Mesodermal cell (in vitro differentiated cells): ENCODE data around the gene LVRN.

Experiments used
- H3K27ac ChIP-seq: 2 replicates; pipeline ENCODE4 v1.7.0; 2013; ENCODE audit warnings: mild to moderate bottlenecking, low read depth, low read length, moderate library complexity; ENCODE audit not compliant: severe bottlenecking
- H3K36me3 ChIP-seq: 2 replicates; pipeline ENCODE4 v1.7.1; 2013; ENCODE audit warnings: mild to moderate bottlenecking, low read length, moderate library complexity; ENCODE audit not compliant: control insufficient read depth, insufficient read depth
- H3K4me1 ChIP-seq: one replicate; pipeline ENCODE4 v1.7.1; 2013; ENCODE audit warnings: mild to moderate bottlenecking, low read length; ENCODE audit not compliant: insufficient read depth, control insufficient read depth, poor library complexity, severe bottlenecking
- H3K4me3 ChIP-seq: 2 replicates; pipeline ENCODE4 v1.7.0; 2013; ENCODE audit warnings: low read length, control low read depth, mild to moderate bottlenecking; ENCODE audit not compliant: insufficient read depth, poor library complexity, severe bottlenecking; ENCODE audit errors: extremely low read depth
- H3K9me3 ChIP-seq: 2 replicates; pipeline ENCODE4 v1.7.1; 2013; ENCODE audit warnings: mild to moderate bottlenecking, low read length, moderate library complexity; ENCODE audit not compliant: control insufficient read depth
- WGBS, 2 experiments: methylation state at CpG; one replicate each; pipeline ENCODE4 v1.1.5; 2013; ENCODE audit warnings: missing lambda C conversion rate in 2 of 2; ENCODE audit not compliant: insufficient coverage in 2 of 2; 5-methylcytosine and 5-hydroxymethylcytosine counted together

LVRN gene

DNA sequence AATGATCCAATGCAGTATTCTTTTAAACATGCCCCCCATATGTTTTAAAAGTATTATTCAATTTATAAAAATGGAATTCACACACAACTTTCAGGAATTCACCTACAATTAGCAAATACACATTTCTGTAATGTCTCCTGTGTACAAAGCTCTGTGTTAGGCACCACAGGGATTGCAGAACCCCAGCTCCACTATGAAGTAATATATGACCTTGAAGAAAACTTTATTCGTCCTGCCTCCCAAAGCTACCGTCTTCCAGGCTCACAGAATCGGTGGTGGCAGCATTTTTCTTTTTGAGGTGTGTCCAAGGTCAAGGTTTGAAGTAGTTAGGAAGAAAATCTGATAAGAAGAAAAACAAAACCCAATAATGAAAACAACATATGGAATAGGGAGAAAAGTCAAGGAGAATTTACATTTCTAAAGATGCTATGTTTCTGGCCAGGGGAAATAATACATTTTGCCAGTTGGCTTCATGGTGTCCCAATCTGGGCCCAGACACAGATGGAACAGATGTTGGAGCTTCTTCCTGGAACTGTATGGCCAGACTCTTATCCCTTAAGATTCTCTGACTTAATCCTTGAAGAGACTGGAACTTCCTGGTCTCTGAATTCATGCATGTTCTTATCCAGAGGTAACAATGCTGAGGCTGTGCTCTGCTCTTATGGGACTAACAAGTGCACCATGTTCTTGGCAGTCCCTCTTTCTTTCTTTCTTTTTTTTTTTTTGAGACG is 22.0 kb upstream of the LVRN start:
- H3K27ac ChIP-seq, result no peak overlapping the region

DNA sequence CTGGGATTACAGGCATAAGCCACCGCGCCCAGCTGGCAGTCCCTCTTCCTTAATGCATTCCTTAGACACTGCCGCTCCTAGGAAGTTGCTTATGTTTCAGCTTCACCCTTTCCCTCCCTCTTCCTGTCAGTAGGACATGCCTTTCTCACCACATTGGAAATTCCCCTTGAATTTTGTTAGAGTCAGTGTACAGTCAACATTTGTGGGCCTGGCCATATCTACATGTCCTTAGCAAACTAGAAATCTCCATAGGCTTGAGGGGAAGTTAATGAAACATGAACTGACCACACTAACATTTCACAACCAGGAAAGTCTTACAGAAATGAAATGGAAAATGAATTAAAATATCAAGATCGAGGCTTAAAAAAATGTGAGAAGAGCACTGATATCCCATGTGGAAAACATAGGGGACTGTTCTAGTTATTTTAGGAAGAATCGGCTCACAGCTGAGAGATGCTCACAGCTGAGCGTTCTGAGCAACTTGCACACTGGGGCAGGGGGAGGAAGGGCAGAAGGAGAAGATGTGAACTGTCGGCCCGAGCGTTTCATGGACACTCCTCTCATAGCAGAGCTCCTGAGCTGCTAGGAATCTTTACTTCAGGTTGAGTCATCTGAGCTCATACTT is 21.1 kb upstream of the LVRN start:
- no peak overlapping the region for H3K27ac ChIP-seq
- H3K36me3 ChIP-seq, result no peaks in the 10 kb centered on the region
- H3K4me3 ChIP-seq, result no peak overlapping the region
- peaks cover 8% of the 10 kb centered on the region for H3K4me1 ChIP-seq
- WGBS, 2 experiments, result 87% methylated on average over 5 to 6 of the region's 9 CpGs
- H3K9me3 ChIP-seq, result no peaks in the 10 kb centered on the region

More for the DNA sequence above, 22.0 kb upstream of the LVRN start:
- Histone ChIP-seq H3K4me1 (peaks cover 8% of the 10 kb centered on the region), H3K9me3 (no peaks in the 10 kb centered on the region), H3K4me3 (no peak overlapping the region), H3K36me3 (no peaks in the 10 kb centered on the region)
- WGBS, 2 experiments, result 93% methylated on average over 3 of the region's 4 CpGs; no CpG with 5 or more reads in 1 of the 2 experiments

DNA sequence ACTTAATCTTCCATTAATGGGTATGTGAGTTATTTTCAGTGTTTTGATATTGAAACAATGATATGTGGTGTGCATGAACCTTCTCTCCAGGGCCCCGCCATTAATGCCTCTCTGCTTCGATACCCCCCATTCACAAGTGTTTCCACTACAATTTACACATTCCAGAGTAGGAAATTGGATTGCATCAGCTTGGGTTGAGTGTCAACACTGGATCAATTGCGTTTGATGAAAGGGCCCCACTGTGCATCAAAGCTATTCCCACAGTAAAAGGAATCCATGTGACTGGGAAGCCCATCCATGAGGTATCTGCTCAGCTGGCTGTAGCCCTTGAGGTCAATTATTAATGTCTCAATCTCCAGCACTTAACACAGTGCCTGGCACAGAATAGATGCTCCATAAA is 17.8 kb upstream of the LVRN start:
- 71% methylated on average over 1 of the region's 3 CpGs; no CpG with 5 or more reads in 1 of the 2 experiments for WGBS, 2 experiments
- no peak overlapping the region for H3K4me3 ChIP-seq
- H3K4me1 ChIP-seq, result peaks cover 4% of the 10 kb centered on the region
- no peak overlapping the region for H3K27ac ChIP-seq
- no peaks in the 10 kb centered on the region for H3K36me3 ChIP-seq
- no peaks in the 10 kb centered on the region for H3K9me3 ChIP-seq

DNA sequence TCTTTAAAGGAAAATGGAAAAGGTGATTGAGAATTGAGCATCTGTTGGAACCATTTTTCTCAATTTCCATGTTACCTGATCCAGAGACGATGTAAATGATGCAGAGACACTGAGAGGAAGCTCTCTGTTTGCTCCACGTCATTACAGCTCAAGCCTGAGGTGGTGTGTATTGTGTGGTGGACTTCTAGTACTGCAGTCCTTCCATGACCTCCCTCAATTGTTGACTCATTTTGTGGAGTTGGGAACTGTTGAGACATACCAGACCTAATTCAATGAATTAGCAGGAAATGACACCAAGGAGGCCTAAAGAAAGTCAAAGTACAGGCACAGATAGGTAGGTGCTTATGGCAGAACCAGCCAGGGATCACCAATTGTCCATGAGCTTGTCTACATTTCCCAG is 15.6 kb upstream of the LVRN start:
- Histone ChIP-seq H3K9me3 (no peaks in the 10 kb centered on the region), H3K36me3 (no peaks in the 10 kb centered on the region), H3K4me3 (no peak overlapping the region), H3K27ac (no peak overlapping the region), H3K4me1 (no peaks in the 10 kb centered on the region)
- WGBS, 2 experiments, result 79 to 100% methylated on average over 2 of the region's 2 CpGs

DNA sequence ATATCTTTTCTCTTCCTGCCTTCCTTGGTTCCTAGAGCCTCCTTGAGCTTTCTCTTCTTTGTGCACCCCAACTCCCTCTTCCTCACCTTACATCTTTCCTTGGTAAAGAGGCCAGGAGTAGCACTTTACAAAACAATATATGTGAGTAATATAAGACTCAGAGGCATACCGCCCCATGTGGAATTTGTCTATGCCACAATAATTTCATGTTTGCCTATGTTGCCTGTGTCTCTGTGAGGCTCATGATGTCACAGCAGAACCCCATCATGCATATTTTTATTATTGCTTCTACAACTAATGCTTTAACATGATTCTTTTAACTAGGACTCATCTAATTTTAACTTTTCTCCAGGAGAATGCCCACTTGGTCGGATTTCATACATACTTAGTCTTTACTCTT is 15.0 kb upstream of the LVRN start:
- no peaks in the 10 kb centered on the region for H3K36me3 ChIP-seq
- H3K27ac ChIP-seq, result no peak overlapping the region
- WGBS, 2 experiments, result 83% methylated on average over 1 of the region's 2 CpGs; no CpG with 5 or more reads in 1 of the 2 experiments
- H3K4me1 ChIP-seq, result no peaks in the 10 kb centered on the region
- no peak overlapping the region for H3K4me3 ChIP-seq
- H3K9me3 ChIP-seq, result no peaks in the 10 kb centered on the region

DNA sequence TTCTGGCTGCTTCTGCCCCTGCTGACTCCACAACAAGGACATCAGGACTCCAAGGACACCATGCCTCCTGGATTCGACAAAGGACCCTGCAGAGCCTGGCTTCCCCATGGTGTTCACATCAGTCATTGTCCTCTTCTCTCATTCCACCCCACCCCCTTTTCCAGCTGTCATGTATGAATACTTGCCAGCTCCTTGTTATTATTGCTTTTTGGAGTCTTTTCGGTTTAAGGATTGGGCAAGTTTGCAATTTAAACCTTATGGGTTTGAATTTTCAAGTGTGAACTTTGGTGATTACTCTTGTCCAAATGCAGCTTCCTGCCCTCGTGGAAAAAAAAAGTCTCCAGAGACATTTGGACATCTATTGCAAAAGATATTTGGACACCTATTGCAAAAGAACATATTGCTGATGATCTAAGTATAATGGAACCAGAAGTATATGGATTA is 14.2 kb upstream of the LVRN start:
- 100% methylated on average over 1 to 2 of the region's 3 CpGs for WGBS, 2 experiments

DNA sequence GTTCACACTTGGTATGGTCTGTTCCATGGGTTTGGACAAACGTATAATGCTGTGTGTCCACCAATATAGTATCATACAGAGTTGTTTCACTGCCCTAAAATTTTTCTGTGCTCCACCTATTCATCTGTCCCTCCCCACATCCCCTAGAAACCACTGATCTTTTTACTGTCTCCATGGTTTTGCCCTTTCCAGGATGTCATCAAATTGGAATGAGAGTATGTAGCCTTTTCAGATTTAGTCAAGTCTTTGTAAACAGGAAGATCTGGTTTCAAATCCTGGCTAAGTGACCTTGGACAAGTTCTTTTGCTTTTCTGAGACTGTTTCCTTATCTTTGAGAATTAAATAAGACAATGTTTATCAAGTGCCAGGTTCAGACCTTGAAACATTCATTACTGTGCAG is 13.2 kb upstream of the LVRN start:
- no peaks in the 10 kb centered on the region for H3K9me3 ChIP-seq
- H3K27ac ChIP-seq, result no peak overlapping the region
- H3K4me3 ChIP-seq, result no peak overlapping the region
- no peaks in the 10 kb centered on the region for H3K4me1 ChIP-seq
- WGBS, 2 experiments, result 100% methylated on average over 1 of the region's 1 CpG; no CpG with 5 or more reads in 1 of the 2 experiments
- no peaks in the 10 kb centered on the region for H3K36me3 ChIP-seq

More for the DNA sequence above, 14.2 kb upstream of the LVRN start:
- Histone ChIP-seq H3K27ac (no peak overlapping the region), H3K4me1 (no peaks in the 10 kb centered on the region), H3K9me3 (no peaks in the 10 kb centered on the region), H3K4me3 (no peak overlapping the region), H3K36me3 (no peaks in the 10 kb centered on the region)

DNA sequence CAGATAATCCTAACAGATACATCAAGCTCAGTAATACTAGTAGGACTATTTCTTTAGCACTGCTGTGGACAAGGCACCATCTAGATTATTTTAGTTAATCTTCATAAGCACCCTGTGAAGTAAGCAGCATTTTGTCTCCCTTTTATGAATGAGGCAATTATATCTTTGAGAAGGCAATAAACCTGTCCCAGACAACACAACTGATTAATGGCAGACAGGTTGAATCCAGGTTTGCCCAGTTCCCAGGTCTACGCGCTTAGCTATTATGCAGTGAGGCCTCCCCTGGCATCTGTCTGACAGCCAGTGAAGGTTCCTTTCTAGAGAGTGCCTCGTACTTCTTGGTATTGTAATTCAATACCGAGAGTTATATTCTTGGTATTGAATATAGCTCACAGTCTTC is 9.7 kb upstream of the LVRN start:
- no CpG with 5 or more reads among the region's 4 CpGs for WGBS, 2 experiments

DNA sequence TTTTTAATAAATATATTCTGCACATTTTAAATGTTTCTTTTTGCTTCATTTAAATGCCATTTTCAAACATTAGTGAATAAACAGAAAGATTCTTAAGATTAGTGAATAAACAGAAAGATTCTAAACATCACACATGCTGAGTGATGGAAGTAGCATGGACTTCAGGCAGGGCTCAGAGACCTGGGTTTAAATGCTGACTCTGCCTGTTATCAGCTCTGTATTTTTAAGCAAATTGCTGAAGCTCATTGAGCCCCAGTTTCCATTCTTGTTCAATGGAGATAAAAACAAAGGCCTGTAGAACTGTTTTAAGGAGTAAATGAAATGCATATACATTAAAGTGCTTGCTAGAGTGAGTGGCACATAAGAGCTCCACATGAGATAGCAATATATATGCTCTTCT is 8.1 kb upstream of the LVRN start:
- no peaks in the 10 kb centered on the region for H3K36me3 ChIP-seq
- H3K9me3 ChIP-seq, result no peaks in the 10 kb centered on the region
- no peak overlapping the region for H3K27ac ChIP-seq
- H3K4me3 ChIP-seq, result no peak overlapping the region
- H3K4me1 ChIP-seq, result no peaks in the 10 kb centered on the region

More for the DNA sequence above, 9.7 kb upstream of the LVRN start:
- Histone ChIP-seq H3K27ac (no peak overlapping the region), H3K4me1 (no peaks in the 10 kb centered on the region), H3K9me3 (no peaks in the 10 kb centered on the region), H3K36me3 (no peaks in the 10 kb centered on the region), H3K4me3 (no peak overlapping the region)

DNA sequence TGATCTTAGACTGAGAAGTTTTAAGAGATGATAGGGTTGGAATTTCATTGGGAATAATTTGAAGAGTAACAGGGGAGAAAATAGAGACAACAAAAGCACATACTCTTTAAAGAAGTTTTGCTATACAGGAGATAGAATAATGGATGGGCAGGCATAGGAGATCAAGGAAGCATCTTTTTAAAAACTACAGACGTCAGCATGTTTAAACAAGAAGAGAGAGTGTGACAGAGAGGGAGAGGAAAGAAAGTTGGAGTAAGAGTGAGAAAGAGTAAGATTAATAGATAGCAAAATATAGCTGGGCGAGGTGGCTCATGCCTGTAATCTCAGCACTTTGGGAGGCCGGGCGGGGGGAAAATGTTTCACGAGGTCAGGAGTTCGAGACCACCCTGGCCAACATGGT is 5.3 kb upstream of the LVRN start:
- Histone ChIP-seq H3K4me3 (no peak overlapping the region), H3K9me3 (no peaks in the 10 kb centered on the region), H3K4me1 (peaks cover 3% of the 10 kb centered on the region), H3K36me3 (no peaks in the 10 kb centered on the region), H3K27ac (no peak overlapping the region)
- 79 to 94% methylated on average over 6 of the region's 6 CpGs for WGBS, 2 experiments
